SU-DHL-6 (cell line): ENCODE results near the gene ACSL5.

Source experiments
- H2AFZ ChIP-seq: fragments of 200-600 bp; sonication (generic); 2 replicates; pipeline ENCODE4 v1.6.1; 2014; ENCODE audit warnings: low read depth, mild to moderate bottlenecking, moderate library complexity, mixed read lengths, antibody characterized with exemption, low read length; ENCODE audit not compliant: severe bottlenecking
- H3F3A ChIP-seq: fragments of 200-600 bp; shearing (Covaris generic); 2 replicates; pipeline ENCODE4 v1.6.0; 2016; ENCODE audit warnings: antibody characterized with exemption, mild to moderate bottlenecking; ENCODE audit not compliant: insufficient read depth
- H3K27ac ChIP-seq: fragments of 200-600 bp; sonication (generic); 2 replicates; pipeline ENCODE4 v1.5.1; 2016; ENCODE audit warnings: low read depth, mild to moderate bottlenecking, low read length, moderate library complexity, mixed read lengths
- H3K27me3 ChIP-seq: fragments of 200-600 bp; sonication (generic), shearing (Covaris generic); 2 replicates; pipeline ENCODE4 v1.6.0; 2014; ENCODE audit warnings: mild to moderate bottlenecking, low read length
- H3K36me3 ChIP-seq: fragments of 200-600 bp; sonication (generic); 2 replicates; pipeline ENCODE4 v1.6.1; 2014; ENCODE audit warnings: mild to moderate bottlenecking, low read length, mixed read lengths
- H3K4me2 ChIP-seq: fragments of 300-600, 200-600 bp; shearing (Covaris generic), sonication (generic); 2 replicates; pipeline ENCODE4 v1.6.0; 2014; ENCODE audit warnings: low read length, low read depth, mild to moderate bottlenecking; ENCODE audit not compliant: poor library complexity, severe bottlenecking
- H3K4me3 ChIP-seq: fragments of 200-600 bp; sonication (generic); 2 replicates; pipeline ENCODE4 v1.5.1; 2014; ENCODE audit warnings: antibody characterized with exemption, low read length, mild to moderate bottlenecking, mixed read lengths; ENCODE audit not compliant: insufficient read depth, poor library complexity, severe bottlenecking
- H3K79me2 ChIP-seq: fragments of 200-600 bp; sonication (generic); 2 replicates; pipeline ENCODE4 v1.6.1; 2014; ENCODE audit warnings: mild to moderate bottlenecking, low read length, moderate library complexity; ENCODE audit not compliant: insufficient read depth
- H3K9ac ChIP-seq: fragments of 200-600 bp; sonication (generic); 2 replicates; pipeline ENCODE4 v1.7.0; 2014; ENCODE audit warnings: mild to moderate bottlenecking, low read length
- H3K9me2 ChIP-seq: fragments of 200-600 bp; sonication (generic); replicated peaks from 2 replicates; pipeline ENCODE4 v1.6.1; 2014; ENCODE audit warnings: low read length; ENCODE audit not compliant: insufficient read depth
- H3K9me3 ChIP-seq: fragments of 200-600 bp; sonication (generic); 2 replicates; pipeline ENCODE4 v1.6.1; 2014; ENCODE audit warnings: low read length, mixed read lengths; ENCODE audit not compliant: insufficient read depth
- H4K20me1 ChIP-seq: fragments of 200-600 bp; sonication (generic); 2 replicates; pipeline ENCODE4 v1.6.1; 2014; ENCODE audit warnings: low read depth, mild to moderate bottlenecking, antibody characterized with exemption, low read length, moderate library complexity, mixed read lengths
- EZH2phosphoT487 ChIP-seq: fragments of 200-600 bp; sonication (generic), shearing (Covaris generic); conservative IDR thresholded peaks from 2 replicates; pipeline ENCODE4 v1.6.1; 2018; ENCODE audit warnings: mild to moderate bottlenecking, antibody characterized with exemption, low read length, moderate library complexity, mixed read lengths
- TF ChIP-seq, protein P1 (sequence below): fragments of 200-600 bp; sonication (generic); IDR thresholded peaks from one replicate; pipeline ENCODE4 v1.5.1; 2017; ENCODE audit warnings: antibody characterized with exemption, mild to moderate bottlenecking, low read length, moderate library complexity; ENCODE audit not compliant: insufficient read depth, poor library complexity, severe bottlenecking

The ACSL5 gene

DNA sequence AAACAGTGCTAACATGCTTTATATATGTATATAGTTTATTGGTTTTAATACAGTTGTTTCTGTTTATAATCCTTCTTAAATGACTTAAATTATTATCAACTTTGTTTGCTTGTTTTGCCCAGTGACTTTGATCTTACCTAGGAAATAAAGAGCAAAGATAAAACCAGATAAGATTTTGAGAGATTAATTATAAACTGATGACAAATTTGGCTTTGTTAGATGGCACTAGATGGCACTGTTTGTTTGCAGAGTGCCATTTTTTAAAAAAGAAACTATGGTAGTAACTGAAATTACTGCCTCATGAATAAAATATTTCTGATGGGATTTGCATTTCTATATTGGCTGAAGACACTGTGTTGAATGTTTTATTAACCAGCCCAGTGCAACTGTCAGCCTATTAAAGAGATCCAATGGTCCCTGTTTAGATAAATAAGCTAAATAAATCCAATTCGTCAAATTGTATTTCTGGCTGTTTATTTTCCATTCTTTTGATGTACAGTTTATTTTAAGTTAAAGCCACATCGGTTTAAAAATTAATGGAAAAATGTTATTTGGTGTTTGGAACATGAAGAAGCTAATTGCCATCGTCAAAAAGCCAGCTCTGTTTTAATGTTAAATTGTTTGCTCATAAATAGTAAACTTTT lies 101.8 kb downstream of the ACSL5 start:
- Histone ChIP-seq H3K79me2 (peaks cover 20% of the 10 kb centered on the region), H3F3A (0 out of 2 replicates have a peak, but pooled peaks cover 4% of the 10 kb centered on the region), H4K20me1 (no peaks in the 10 kb centered on the region), H3K9ac (no peak overlapping the region), H3K9me3 (no peaks in the 10 kb centered on the region), H3K27ac (no peak overlapping the region), H3K4me3 (no peak overlapping the region), H3K27me3 (no peaks in the 10 kb centered on the region), H3K4me2 (no peak overlapping the region), H3K36me3 (no peaks in the 10 kb centered on the region), H3K9me2 (no peaks in the 10 kb centered on the region), H2AFZ (no peak overlapping the region)
- TF ChIP-seq, protein P1, sequence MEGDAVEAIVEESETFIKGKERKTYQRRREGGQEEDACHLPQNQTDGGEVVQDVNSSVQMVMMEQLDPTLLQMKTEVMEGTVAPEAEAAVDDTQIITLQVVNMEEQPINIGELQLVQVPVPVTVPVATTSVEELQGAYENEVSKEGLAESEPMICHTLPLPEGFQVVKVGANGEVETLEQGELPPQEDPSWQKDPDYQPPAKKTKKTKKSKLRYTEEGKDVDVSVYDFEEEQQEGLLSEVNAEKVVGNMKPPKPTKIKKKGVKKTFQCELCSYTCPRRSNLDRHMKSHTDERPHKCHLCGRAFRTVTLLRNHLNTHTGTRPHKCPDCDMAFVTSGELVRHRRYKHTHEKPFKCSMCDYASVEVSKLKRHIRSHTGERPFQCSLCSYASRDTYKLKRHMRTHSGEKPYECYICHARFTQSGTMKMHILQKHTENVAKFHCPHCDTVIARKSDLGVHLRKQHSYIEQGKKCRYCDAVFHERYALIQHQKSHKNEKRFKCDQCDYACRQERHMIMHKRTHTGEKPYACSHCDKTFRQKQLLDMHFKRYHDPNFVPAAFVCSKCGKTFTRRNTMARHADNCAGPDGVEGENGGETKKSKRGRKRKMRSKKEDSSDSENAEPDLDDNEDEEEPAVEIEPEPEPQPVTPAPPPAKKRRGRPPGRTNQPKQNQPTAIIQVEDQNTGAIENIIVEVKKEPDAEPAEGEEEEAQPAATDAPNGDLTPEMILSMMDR, result peak; percentile 31
- TF ChIP-seq EZH2phosphoT487, result no peak
